ENCODE data around the gene ST3GAL2.
A peak's percentile ranks its signal among the peaks of the same experiment; 100 is the strongest.

ST3GAL2 gene

GRCh38 chr16:70380919-70381603 lies 57.8 kb downstream of the ST3GAL2 start (continued):
- no peak for TF ChIP-seq TSHZ2 (CRISPR knock-in tag; IDR thresholded peaks at IDR 0.05)

GRCh38 chr16:70380248-70380918 lies 58.5 kb downstream of the ST3GAL2 start:
- peak; percentile 64 for ATAC-seq
- TF ChIP-seq POU6F1 (CRISPR knock-in tag; IDR thresholded peaks at IDR 0.05; ENCODE audit: borderline replicate concordance, low read depth), result no peak
- no peak for TF ChIP-seq CREB5 (CRISPR knock-in tag; IDR thresholded peaks at IDR 0.05; ENCODE audit: low read depth)
- no peak for TF ChIP-seq ZNF8 (CRISPR knock-in tag; IDR thresholded peaks at IDR 0.05)
- no peak for TF ChIP-seq CSDC2 (CRISPR knock-in tag; IDR thresholded peaks at IDR 0.05)
- no peak for TF ChIP-seq PPARA (CRISPR knock-in tag; IDR thresholded peaks at IDR 0.05; ENCODE audit: borderline replicate concordance)
- 0 out of 2 replicates have a peak, but pooled peaks have one; percentile 8 for TF ChIP-seq ZFP30 (CRISPR knock-in tag; IDR thresholded peaks at IDR 0.05)
- no peak for TF ChIP-seq GLIS3 (CRISPR knock-in tag; IDR thresholded peaks at IDR 0.05)

GRCh38 chr16:70378869-70379493 lies 59.9 kb downstream of the ST3GAL2 start:
- ATAC-seq, result no peak
- TF ChIP-seq CREB5 (CRISPR knock-in tag; IDR thresholded peaks at IDR 0.05; ENCODE audit: low read depth) (no peak), POU6F1 (CRISPR knock-in tag; IDR thresholded peaks at IDR 0.05; ENCODE audit: borderline replicate concordance, low read depth) (no peak), CSRNP3 (CRISPR knock-in tag; IDR thresholded peaks at IDR 0.05) (no peak), ZNF565 (CRISPR knock-in tag; conservative IDR thresholded peaks at IDR 0.05; ENCODE audit: low read depth) (no peak), ZNF70 (CRISPR knock-in tag; IDR thresholded peaks at IDR 0.05) (no peak), TCF4 (CRISPR knock-in tag; IDR thresholded peaks at IDR 0.05; ENCODE audit: borderline replicate concordance) (no peak), BACH2 (CRISPR knock-in tag; IDR thresholded peaks at IDR 0.05; ENCODE audit: borderline replicate concordance) (no peak), OSR1 (CRISPR knock-in tag; IDR thresholded peaks at IDR 0.05) (no peak), ARNTL (CRISPR knock-in tag; IDR thresholded peaks at IDR 0.05; ENCODE audit: borderline replicate concordance, low read depth) (no peak), TSHZ2 (CRISPR knock-in tag; IDR thresholded peaks at IDR 0.05) (no peak), ZNF8 (CRISPR knock-in tag; IDR thresholded peaks at IDR 0.05) (no peak), ZFP3 (CRISPR knock-in tag; IDR thresholded peaks at IDR 0.05) (no peak), PATZ1 (CRISPR knock-in tag; IDR thresholded peaks at IDR 0.05; ENCODE audit: borderline replicate concordance) (no peak), ZFP30 (CRISPR knock-in tag; IDR thresholded peaks at IDR 0.05) (no peak), RARB (CRISPR knock-in tag; IDR thresholded peaks at IDR 0.05) (no peak), ZC3H10 (CRISPR knock-in tag; IDR thresholded peaks at IDR 0.05) (no peak), CSDC2 (CRISPR knock-in tag; IDR thresholded peaks at IDR 0.05) (no peak)

Data from SK-N-SH treated with all-trans-retinoic acid at 6 μM for 48 hours (cell line).